Fibroblast of lung (primary cell): ENCODE measurements around the gene CLDN18.

Source experiments
- EZH2 ChIP-seq: IDR thresholded peaks from 2 replicates; pipeline ENCODE4 v1.5.1; 2012; ENCODE audit warnings: low read length, control low read depth, mild to moderate bottlenecking; ENCODE audit errors: missing control alignments
- TF ChIP-seq, protein P1 (sequence below), 2 donors: IDR thresholded peaks in 1 of 2; conservative IDR thresholded peaks in 1 of 2; 1 replicate in 1 of 2; 2 replicates in 1 of 2; pipeline ENCODE4 v1.5.1; 2011 to 2012; ENCODE audit warnings: low read length in 2 of 2, control low read depth in 1 of 2, inconsistent platforms in 1 of 2, low read depth in 1 of 2, mild to moderate bottlenecking in 1 of 2

DNA sequence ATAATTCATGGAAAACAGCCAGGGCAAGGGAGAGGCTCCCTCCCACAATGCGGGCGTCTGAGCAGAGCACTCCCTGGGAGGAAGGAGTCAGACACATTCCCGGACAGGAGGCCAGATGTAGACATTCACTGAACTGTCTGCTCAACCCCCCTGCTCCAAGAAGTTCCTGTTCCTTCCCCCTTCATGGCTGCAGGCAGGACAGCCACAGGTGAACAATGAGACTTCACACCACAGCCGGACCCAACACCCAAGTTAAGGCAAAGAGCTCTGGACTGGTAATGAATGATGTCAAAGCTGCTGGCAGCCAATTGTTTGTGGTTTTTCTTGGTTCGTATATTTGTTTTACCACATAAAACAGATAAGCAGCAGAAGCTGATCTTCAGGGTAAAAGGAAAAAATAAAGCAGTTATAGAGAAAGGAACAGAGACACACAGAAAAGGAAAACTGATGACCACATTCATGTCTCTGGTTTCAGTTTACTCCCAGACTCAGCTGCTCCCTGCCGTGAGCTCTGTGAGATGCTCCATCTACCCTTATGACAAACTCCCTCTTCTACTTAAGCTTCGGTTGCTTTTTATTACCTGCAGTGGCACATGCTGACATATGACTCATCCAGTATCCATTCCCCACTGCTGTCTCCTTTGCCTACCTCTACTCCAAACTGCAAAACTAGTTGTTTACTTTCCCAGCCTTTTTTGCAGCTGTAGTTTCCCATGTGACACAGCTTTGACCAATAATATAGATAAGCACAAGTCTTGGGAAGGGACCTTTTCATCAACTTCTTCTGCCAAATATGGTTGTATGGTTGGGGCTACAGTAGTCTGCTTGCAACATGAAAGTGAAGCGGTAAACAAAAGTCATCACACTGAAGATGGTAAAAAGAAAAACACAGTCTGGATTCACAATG lies 72.4 kb downstream of the CLDN18 start:
- TF ChIP-seq, protein P1, sequence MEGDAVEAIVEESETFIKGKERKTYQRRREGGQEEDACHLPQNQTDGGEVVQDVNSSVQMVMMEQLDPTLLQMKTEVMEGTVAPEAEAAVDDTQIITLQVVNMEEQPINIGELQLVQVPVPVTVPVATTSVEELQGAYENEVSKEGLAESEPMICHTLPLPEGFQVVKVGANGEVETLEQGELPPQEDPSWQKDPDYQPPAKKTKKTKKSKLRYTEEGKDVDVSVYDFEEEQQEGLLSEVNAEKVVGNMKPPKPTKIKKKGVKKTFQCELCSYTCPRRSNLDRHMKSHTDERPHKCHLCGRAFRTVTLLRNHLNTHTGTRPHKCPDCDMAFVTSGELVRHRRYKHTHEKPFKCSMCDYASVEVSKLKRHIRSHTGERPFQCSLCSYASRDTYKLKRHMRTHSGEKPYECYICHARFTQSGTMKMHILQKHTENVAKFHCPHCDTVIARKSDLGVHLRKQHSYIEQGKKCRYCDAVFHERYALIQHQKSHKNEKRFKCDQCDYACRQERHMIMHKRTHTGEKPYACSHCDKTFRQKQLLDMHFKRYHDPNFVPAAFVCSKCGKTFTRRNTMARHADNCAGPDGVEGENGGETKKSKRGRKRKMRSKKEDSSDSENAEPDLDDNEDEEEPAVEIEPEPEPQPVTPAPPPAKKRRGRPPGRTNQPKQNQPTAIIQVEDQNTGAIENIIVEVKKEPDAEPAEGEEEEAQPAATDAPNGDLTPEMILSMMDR (conservative IDR thresholded peaks at IDR 0.05 in 1 of 2, IDR thresholded peaks at IDR 0.05 in 1 of 2; ENCODE audit: low read depth in 1 of 2, low read length in 2 of 2): no peak
- TF ChIP-seq EZH2: no peak
